PC-9 (cell line): Measurements from ENCODE around the gene LCE1E. TPM values are rescaled to one million over a fixed set of nuclear protein-coding genes. Genes with fewer than 3 reads are reported as not detected.

Experiments used
- BruUV-seq: library from RNA; stranded (reverse); fragments of 400-500 nt; replicated peaks from 2 replicates; lab custom pipeline; 2021; lab: Mats Ljungman, UMichigan
- CTCF ChIA-PET: fragments of 300-600 bp; sonication (Branson Sonifier 250); formaldehyde crosslinking; loops from one replicate; lab custom pipeline; 2022; ENCODE audit warnings: antibody characterized with exemption; lab: Charles Lee
- POLR2A ChIA-PET: fragments of 300-600 bp; sonication (Branson Sonifier 250); formaldehyde crosslinking; loops from one replicate; lab custom pipeline; 2022; ENCODE audit warnings: antibody characterized with exemption; ENCODE audit not compliant: unreplicated experiment; lab: Charles Lee
- DNase-seq, 2 experiments: peaks; one replicate each; pipeline versions ENCODE4 v3.0.0 to v3.0.0-alpha.2; 2015 to 2022; ENCODE audit warnings: mixed read lengths in 1 of 2
- H2AFZ ChIP-seq: fragments of 200-600 bp; sonication (generic); 2 replicates; pipeline ENCODE4 v1.8.1; 2017; ENCODE audit warnings: antibody characterized with exemption
- H3F3A ChIP-seq: fragments of 200-600 bp; sonication (generic); 2 replicates; pipeline ENCODE4 v1.8.1; 2017; ENCODE audit warnings: antibody characterized with exemption, mild to moderate bottlenecking, low read depth; ENCODE audit not compliant: insufficient read depth
- H3K27ac ChIP-seq: fragments of 200-600 bp; sonication (generic); 2 replicates; pipeline ENCODE4 v1.6.1; 2016; ENCODE audit warnings: mixed run types
- H3K27me3 ChIP-seq: fragments of 200-600 bp; sonication (generic); 2 replicates; pipeline ENCODE4 v1.6.1; 2016; ENCODE audit warnings: low read depth, mixed run types; ENCODE audit not compliant: insufficient read depth
- H3K36me3 ChIP-seq: fragments of 200-600 bp; sonication (generic); 2 replicates; pipeline ENCODE4 v1.6.1; 2016; ENCODE audit warnings: low read depth, mixed run types
- H3K4me1 ChIP-seq: fragments of 200-600 bp; sonication (generic); replicated peaks from 2 replicates; pipeline ENCODE4 v1.6.1; 2016; ENCODE audit warnings: mixed run types; ENCODE audit not compliant: insufficient read depth
- H3K4me2 ChIP-seq: fragments of 200-600 bp; sonication (generic); 2 replicates; pipeline ENCODE4 v1.6.1; 2017; ENCODE audit warnings: mixed run types
- H3K4me3 ChIP-seq: fragments of 200-600 bp; sonication (generic); 2 replicates; pipeline ENCODE4 v1.6.1; 2016; ENCODE audit warnings: mixed run types
- H3K79me2 ChIP-seq: fragments of 200-600 bp; sonication (generic); 2 replicates; pipeline ENCODE4 v1.6.1; 2017; ENCODE audit warnings: low read depth, mixed run types
- H3K9me2 ChIP-seq: fragments of 200-600 bp; sonication (generic); 2 replicates; pipeline ENCODE4 v1.8.1; 2017; ENCODE audit warnings: mild to moderate bottlenecking; ENCODE audit not compliant: insufficient read depth
- H3K9me3 ChIP-seq: fragments of 200-600 bp; sonication (generic); 2 replicates; pipeline ENCODE4 v1.8.1; 2016; ENCODE audit warnings: low read depth; ENCODE audit not compliant: insufficient read depth
- H4K20me1 ChIP-seq: fragments of 200-600 bp; sonication (generic); 2 replicates; pipeline ENCODE4 v1.8.1; 2017; ENCODE audit not compliant: insufficient read depth
- CTCF ChIP-seq: fragments of 200-600 bp; sonication (generic); conservative IDR thresholded peaks from 2 replicates; pipeline ENCODE4 v1.6.1; 2017; ENCODE audit warnings: mixed run types, antibody characterized with exemption, mild to moderate bottlenecking, moderate library complexity
- EZH2 ChIP-seq: fragments of 200-600 bp; sonication (generic); IDR thresholded peaks from 2 replicates; pipeline ENCODE4 v1.8.0; 2017; ENCODE audit warnings: antibody characterized with exemption, low read depth
- intact Hi-C: fragments of 100-400 bp; cut with micrococcal nuclease; formaldehyde crosslinking; loops from one replicate; pipeline ENCODE4 v1.10.0; 2022; ENCODE audit not compliant: unreplicated experiment
- total RNA-seq: library from RNA; stranded (reverse); gene quantifications from 2 replicates; pipeline ENCODE4 v1.2.3, GENCODE V29; 2021

The LCE1E gene
- total RNA-seq, 1 experiment from 2014 or later = not detected

- ChIA-PET POLR2A (no interaction called here), CTCF (no interaction called here)
- BruUV-seq = no TSS peak
- Histone ChIP-seq H3F3A (no peaks in the 10 kb centered on the region), H3K4me1 (no peaks in the 10 kb centered on the region), H3K79me2 (no peaks in the 10 kb centered on the region), H3K27ac (no peak overlapping the region), H3K4me3 (no peak overlapping the region), H3K36me3 (no peaks in the 10 kb centered on the region), H3K9me2 (no peaks in the 10 kb centered on the region), H3K27me3 (peaks cover 57% of the 10 kb centered on the region), H2AFZ (no peak overlapping the region), H3K4me2 (no peak overlapping the region), H3K9me3 (no peaks in the 10 kb centered on the region), H4K20me1 (no peaks in the 10 kb centered on the region)
- intact Hi-C loops = no loop called here
- DNase-seq = no peak
- no peak for TF ChIP-seq CTCF
- TF ChIP-seq EZH2 = no peak
Measured at GRCh38 chr1:152758636-152759035, 27.4 kb upstream of the LCE1E start.

- no peak overlapping the region for H3K27ac ChIP-seq
- ChIA-PET CTCF (no interaction called here), POLR2A (no interaction called here)
- H2AFZ ChIP-seq = no peak overlapping the region
- H3K4me3 ChIP-seq = no peak overlapping the region
- no peaks in the 10 kb centered on the region for H3K79me2 ChIP-seq
- TF ChIP-seq CTCF (no peak), EZH2 (no peak)
- no peaks in the 10 kb centered on the region for H3F3A ChIP-seq
- H4K20me1 ChIP-seq = no peaks in the 10 kb centered on the region
- H3K9me2 ChIP-seq = no peaks in the 10 kb centered on the region
- H3K9me3 ChIP-seq = no peaks in the 10 kb centered on the region
- H3K4me1 ChIP-seq = no peaks in the 10 kb centered on the region
- no peak overlapping the region for H3K4me2 ChIP-seq
- H3K36me3 ChIP-seq = no peaks in the 10 kb centered on the region
- intact Hi-C loops = no loop called here
- DNase-seq = no peak
- no TSS peak for BruUV-seq
- H3K27me3 ChIP-seq = peaks cover 55% of the 10 kb centered on the region
Measured at GRCh38 chr1:152759453-152760173, 26.4 kb upstream of the LCE1E start.

GRCh38 chr1:152760551-152761190 is 25.4 kb upstream of the LCE1E start:
- TF ChIP-seq CTCF = no peak
- no peak for TF ChIP-seq EZH2
- Histone ChIP-seq H3K4me3 (no peak overlapping the region), H3K27me3 (peaks cover 45% of the 10 kb centered on the region), H4K20me1 (no peaks in the 10 kb centered on the region), H3K9me3 (no peaks in the 10 kb centered on the region), H3K36me3 (no peaks in the 10 kb centered on the region), H3K4me2 (no peak overlapping the region), H3K79me2 (no peaks in the 10 kb centered on the region), H3K4me1 (no peaks in the 10 kb centered on the region), H3F3A (no peaks in the 10 kb centered on the region), H3K27ac (no peak overlapping the region), H3K9me2 (no peaks in the 10 kb centered on the region), H2AFZ (no peak overlapping the region)
- no peak for DNase-seq
- POLR2A ChIA-PET = no interaction called here
- CTCF ChIA-PET = no interaction called here
- BruUV-seq = no TSS peak
- intact Hi-C loops = no loop called here
